ENCODE data around the gene LMNB1. TPM values are rescaled to one million over a fixed set of nuclear protein-coding genes. Genes with fewer than 3 reads are reported as not detected.
A peak's percentile ranks its signal among the peaks of the same experiment; 100 is the strongest.

LMNB1 gene
- total RNA-seq, 1 donor: 7.2 TPM

GRCh38 chr5:126854526-126855110, 77.7 kb downstream of the LMNB1 start:
- no peaks in the 10 kb centered on the region for H3K9me3 ChIP-seq (ENCODE audit: low read depth, low read length)
- no peak for DNase-seq (ENCODE audit: insufficient read length, low spot score, missing footprints)
- H3K4me3 ChIP-seq (ENCODE audit: insufficient read depth, low read length): no peak overlapping the region
- no peak overlapping the region for H3K27ac ChIP-seq (ENCODE audit: low read depth, low read length)
- H3K36me3 ChIP-seq (ENCODE audit: insufficient read depth, low read length): no peaks in the 10 kb centered on the region
- no peak overlapping the region for H3K4me2 ChIP-seq (ENCODE audit: insufficient read depth, low read length)
- TF ChIP-seq CTCF (IDR thresholded peaks at IDR 0.05; ENCODE audit: extremely low read depth, low read depth, low read length): no peak
- peaks cover 23% of the 10 kb centered on the region for H3K4me1 ChIP-seq (ENCODE audit: insufficient read depth, low read length)
- no peaks in the 10 kb centered on the region for H3K27me3 ChIP-seq (ENCODE audit: insufficient read depth, low read length)
- H3K79me2 ChIP-seq (ENCODE audit: insufficient read depth, low read length): no peaks in the 10 kb centered on the region
- no peaks in the 10 kb centered on the region for H4K20me1 ChIP-seq (ENCODE audit: insufficient read depth, low read length)
- no peak overlapping the region for H2AFZ ChIP-seq (ENCODE audit: low read length)

- Histone ChIP-seq H4K20me1 (ENCODE audit: insufficient read depth, low read length) (no peaks in the 10 kb centered on the region), H3K4me2 (ENCODE audit: insufficient read depth, low read length) (no peak overlapping the region), H3K4me3 (ENCODE audit: insufficient read depth, low read length) (no peak overlapping the region), H3K4me1 (ENCODE audit: insufficient read depth, low read length) (peaks cover 23% of the 10 kb centered on the region), H3K27ac (ENCODE audit: low read depth, low read length) (no peak overlapping the region), H3K36me3 (ENCODE audit: insufficient read depth, low read length) (no peaks in the 10 kb centered on the region), H3K9me3 (ENCODE audit: low read depth, low read length) (no peaks in the 10 kb centered on the region), H3K79me2 (ENCODE audit: insufficient read depth, low read length) (no peaks in the 10 kb centered on the region), H2AFZ (ENCODE audit: low read length) (no peak overlapping the region), H3K27me3 (ENCODE audit: insufficient read depth, low read length) (no peaks in the 10 kb centered on the region)
- DNase-seq (ENCODE audit: insufficient read length, low spot score, missing footprints): peak; percentile 64
- no peak for TF ChIP-seq CTCF (IDR thresholded peaks at IDR 0.05; ENCODE audit: extremely low read depth, low read depth, low read length)
Measured at GRCh38 chr5:126855266-126855665, 78.3 kb downstream of the LMNB1 start.

- H4K20me1 ChIP-seq (ENCODE audit: insufficient read depth, low read length): no peaks in the 10 kb centered on the region
- H3K27me3 ChIP-seq (ENCODE audit: insufficient read depth, low read length): no peaks in the 10 kb centered on the region
- no peak overlapping the region for H3K4me3 ChIP-seq (ENCODE audit: insufficient read depth, low read length)
- no peaks in the 10 kb centered on the region for H3K79me2 ChIP-seq (ENCODE audit: insufficient read depth, low read length)
- peak; percentile 87 for DNase-seq (ENCODE audit: insufficient read length, low spot score, missing footprints)
- H3K4me1 ChIP-seq (ENCODE audit: insufficient read depth, low read length): peaks cover 10% of the 10 kb centered on the region
- no peak overlapping the region for H3K27ac ChIP-seq (ENCODE audit: low read depth, low read length)
- no peak for TF ChIP-seq CTCF (IDR thresholded peaks at IDR 0.05; ENCODE audit: extremely low read depth, low read depth, low read length)
- no peaks in the 10 kb centered on the region for H3K36me3 ChIP-seq (ENCODE audit: insufficient read depth, low read length)
- no peaks in the 10 kb centered on the region for H3K9me3 ChIP-seq (ENCODE audit: low read depth, low read length)
- H3K4me2 ChIP-seq (ENCODE audit: insufficient read depth, low read length): peak overlapping the region; percentile 23
- no peak overlapping the region for H2AFZ ChIP-seq (ENCODE audit: low read length)
Measured at GRCh38 chr5:126857472-126858410, 80.8 kb downstream of the LMNB1 start.

GRCh38 chr5:126858441-126858840, 81.5 kb downstream of the LMNB1 start:
- H3K27ac ChIP-seq (ENCODE audit: low read depth, low read length): no peak overlapping the region
- no peak overlapping the region for H3K4me3 ChIP-seq (ENCODE audit: insufficient read depth, low read length)
- no peak overlapping the region for H3K4me2 ChIP-seq (ENCODE audit: insufficient read depth, low read length)
- peak; percentile 52 for DNase-seq (ENCODE audit: insufficient read length, low spot score, missing footprints)
- H3K9me3 ChIP-seq (ENCODE audit: low read depth, low read length): no peaks in the 10 kb centered on the region
- H2AFZ ChIP-seq (ENCODE audit: low read length): no peak overlapping the region
- no peaks in the 10 kb centered on the region for H3K79me2 ChIP-seq (ENCODE audit: insufficient read depth, low read length)
- H3K36me3 ChIP-seq (ENCODE audit: insufficient read depth, low read length): no peaks in the 10 kb centered on the region
- peaks cover 10% of the 10 kb centered on the region for H3K4me1 ChIP-seq (ENCODE audit: insufficient read depth, low read length)
- no peaks in the 10 kb centered on the region for H4K20me1 ChIP-seq (ENCODE audit: insufficient read depth, low read length)
- no peaks in the 10 kb centered on the region for H3K27me3 ChIP-seq (ENCODE audit: insufficient read depth, low read length)
- TF ChIP-seq CTCF (IDR thresholded peaks at IDR 0.05; ENCODE audit: extremely low read depth, low read depth, low read length): no peak
